ENCODE data around the gene SCARB1.
"Not testable (repeated sequence)": the region's sequence is repeated elsewhere in the genome, so short reads cannot be mapped to it uniquely, and the experiment has no call there.

Gene SCARB1

DNA sequence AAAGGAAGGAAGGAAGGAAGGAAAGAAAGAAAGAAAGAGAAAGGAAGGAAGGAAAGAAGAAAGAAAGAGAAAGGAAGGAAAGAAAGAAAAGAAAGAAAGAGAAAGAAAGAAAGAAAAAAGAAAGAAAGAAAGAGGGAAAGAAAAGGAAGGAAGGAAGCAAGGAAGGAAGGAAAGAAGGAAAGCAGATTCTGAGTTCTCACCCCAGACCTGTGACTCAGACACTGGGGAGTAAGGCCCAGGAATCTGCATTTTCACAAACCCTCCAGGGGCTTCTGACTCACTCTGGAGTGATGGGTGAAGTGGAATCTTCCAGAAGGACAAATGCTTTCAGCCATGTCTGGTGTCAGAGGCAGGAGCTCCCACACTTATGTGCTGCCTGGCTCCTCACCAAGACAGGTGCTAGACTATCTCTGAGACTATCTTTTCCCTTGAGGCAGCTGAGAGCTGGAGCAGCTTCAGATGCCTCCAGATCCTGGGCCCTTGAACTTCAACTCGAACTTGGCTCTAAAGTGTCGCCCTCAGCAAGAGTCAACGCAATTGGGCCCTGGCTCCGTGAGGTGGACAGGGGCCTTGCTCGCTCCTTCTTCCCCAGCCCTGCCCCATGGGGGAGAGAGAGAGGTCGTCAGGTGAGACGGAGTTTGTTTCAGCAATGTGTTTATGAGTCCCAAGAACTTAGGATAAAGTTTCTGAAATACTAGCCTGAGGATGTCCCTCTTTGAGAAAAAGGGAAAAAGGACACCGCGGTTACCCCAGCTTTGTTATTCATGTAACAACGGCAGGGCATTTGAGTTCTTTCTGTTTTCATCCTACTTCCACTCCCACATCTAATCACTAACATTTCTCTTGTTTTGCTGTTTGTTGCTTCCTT, 19.8 kb upstream of the SCARB1 start:
- no peak for DNase-seq

DNA sequence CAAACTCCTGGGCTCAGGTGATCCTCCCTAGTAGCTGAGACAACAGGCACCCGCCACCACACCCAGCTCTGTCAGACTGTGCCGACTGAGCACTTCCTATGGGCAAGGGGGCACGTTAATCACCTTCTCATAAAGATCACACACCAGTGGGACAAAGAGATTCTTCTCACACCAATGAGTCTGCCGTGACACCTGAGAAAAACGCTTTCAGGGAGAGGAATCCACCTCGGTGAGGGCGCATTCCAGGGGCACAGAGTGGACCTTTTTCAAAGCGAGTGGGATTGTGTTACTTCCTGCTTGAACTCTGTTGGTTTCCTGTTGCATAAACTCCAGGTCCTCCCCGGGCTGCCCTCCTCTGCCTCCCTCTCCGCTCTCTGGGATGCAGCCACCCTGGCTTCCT, 17.5 kb upstream of the SCARB1 start:
- DNase-seq: no peak

DNA sequence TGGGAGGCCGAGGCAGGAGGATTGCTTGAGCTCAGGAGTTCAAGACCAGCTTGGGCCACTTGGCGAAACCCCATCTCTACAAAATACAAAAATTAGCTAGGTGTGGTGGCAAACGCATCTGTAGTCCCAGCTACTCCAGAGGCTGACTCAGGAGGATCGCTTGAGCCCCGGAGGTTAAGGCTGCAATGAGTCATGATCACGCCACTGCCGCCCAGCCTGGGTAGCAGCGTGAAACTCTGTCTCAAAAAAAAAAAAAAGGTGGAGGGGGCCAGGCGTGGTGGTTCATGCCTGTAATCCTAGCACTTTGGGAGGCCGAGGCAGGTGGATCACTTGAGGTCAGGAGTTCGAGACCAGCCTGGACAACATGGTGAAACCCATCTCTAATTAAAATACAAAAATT, 16.7 kb upstream of the SCARB1 start:
- not testable (repeated sequence) for DNase-seq

DNA sequence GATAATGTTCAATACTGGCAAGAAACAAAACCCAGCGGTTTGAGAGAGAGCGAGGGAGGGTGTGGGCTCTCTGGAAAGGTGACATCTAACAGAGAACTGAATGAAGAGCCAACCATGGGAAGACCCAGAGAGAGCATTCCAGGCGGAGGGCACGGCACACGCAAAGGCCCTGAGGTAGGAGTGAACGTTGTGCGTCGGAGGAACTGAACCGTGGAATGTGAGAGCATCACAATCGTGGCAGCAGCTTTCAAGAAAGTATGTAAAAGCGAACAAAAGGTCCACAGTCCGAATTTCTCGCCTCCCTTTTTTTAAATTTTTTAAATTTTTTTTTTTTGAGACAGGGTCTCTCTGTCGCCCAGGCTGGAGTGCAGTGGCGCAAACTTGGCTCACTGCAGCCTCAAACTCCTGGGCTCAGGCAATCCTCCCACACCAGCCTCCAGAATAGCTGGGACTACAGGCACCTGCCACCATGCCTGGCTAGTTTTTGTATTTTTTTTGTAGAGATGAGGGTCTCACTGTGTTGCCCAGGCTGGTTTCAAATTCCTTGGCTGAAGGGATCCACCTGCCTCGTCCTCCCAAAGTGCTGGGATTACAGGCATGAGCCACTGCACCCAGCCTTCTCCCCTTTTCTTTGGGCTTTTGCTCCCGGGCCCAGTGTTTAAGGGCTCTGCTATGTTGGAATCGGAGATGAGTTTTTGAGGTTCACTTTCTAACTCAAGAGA, 15.3 kb upstream of the SCARB1 start:
- DNase-seq: no peak

DNA sequence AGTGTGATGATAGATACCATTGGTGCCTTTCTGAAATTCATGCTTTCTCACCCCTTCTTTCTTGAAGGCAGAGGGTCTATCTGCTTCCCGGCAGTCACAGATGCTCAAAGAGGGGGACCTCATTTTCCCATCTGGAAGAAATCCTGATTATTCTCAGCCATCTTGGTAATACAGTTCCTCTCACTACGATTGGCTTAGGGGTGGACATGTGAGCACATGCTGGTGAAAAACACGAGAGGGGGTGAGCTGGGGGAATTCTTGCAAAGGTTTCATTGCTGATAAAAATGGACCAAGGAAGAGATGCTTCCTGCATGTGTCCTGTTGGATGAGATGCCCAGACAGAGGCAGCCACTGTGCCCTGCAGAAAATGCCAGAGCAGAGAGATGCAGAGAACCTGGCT, 13.8 kb upstream of the SCARB1 start:
- no peak for DNase-seq

DNA sequence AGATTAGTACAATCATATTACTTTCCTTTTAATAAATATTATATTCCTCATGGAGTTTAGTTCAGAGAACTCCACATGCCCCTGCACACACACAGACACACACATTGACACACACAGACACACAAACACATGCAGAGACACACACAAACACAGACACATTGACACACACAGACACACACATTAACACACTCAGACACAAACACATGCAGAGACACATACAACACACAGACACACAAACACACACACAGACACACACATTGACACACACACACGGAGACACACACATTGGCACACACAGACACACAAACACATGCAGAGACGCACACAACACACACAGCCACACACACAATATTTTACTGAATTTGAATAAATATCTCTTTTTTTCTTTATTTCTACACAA, 12.5 kb upstream of the SCARB1 start:
- no peak for DNase-seq

DNA sequence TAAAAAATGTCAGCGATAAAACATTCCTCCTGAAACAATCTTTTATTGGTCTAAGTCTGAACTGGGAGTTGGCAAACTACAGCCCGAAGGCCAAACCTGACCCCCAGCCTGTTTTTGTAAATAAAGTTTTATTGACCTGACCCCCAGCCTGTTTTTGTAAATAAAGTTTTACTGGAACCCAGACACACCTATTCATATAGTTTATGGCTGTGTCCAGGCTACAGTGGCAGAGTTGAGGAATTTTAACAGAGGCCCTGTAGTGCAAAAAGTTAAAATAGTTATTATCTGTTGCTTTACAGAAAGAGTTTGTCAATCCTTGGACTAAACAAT, 12.1 kb upstream of the SCARB1 start:
- no peak for DNase-seq

DNA sequence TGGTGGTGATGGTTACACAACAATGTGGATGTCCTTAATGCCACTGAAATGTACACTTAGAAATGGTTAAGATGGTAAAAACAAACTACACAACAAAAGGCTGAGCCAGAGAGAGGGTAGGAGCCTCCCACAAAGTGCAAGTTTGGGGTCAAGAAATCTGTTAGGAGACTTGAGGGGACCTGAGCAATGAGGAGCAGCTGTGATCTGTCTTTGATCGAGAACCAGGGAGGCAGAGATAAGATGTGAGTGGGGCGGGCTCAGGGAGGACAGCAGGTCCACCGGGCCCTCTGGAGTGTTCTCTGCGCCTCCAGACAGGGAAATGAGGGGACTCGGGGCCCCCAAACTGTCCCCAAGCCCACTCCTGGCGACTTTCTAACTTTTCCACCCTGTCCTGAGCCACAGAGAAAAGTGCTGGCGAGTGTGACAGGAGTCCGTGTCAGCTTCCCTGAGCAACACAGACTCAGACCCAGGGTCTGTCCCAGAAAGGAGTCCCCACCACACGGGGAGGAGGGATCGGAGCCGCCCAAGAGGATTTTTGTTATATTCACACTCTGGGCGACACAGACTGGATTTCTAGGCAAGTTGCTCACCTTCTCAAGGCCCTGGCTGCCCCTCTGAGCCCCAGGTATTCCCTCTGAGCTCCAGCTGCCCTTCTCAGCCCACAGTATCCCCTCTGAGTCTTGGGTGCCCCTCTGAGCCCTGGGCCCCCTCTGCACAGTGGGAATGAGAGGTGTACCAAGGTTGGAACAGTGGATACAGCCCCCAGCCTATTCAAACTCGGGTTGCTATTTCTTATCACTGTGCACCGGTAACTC, 11.5 kb upstream of the SCARB1 start:
- DNase-seq: no peak

DNA sequence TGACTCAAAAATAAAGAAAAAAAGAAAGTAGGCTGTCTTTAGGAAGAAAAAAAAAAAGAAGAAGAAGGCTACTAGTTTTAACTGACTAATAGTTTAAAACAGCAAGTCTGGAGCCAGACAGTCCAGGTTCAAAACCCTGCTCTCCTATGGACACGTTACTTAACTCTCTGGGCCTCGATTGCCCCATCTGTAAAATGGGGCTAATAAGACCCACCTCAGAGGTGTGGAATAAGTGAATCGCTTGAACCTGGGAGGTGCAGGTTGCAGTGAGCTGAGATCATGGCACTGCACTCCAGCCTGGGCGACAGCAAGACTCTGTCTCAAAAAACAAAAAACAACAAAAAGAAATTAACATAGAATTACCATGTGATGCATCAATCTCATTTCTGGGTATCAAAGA, 10.5 kb upstream of the SCARB1 start:
- no peak for DNase-seq

DNA sequence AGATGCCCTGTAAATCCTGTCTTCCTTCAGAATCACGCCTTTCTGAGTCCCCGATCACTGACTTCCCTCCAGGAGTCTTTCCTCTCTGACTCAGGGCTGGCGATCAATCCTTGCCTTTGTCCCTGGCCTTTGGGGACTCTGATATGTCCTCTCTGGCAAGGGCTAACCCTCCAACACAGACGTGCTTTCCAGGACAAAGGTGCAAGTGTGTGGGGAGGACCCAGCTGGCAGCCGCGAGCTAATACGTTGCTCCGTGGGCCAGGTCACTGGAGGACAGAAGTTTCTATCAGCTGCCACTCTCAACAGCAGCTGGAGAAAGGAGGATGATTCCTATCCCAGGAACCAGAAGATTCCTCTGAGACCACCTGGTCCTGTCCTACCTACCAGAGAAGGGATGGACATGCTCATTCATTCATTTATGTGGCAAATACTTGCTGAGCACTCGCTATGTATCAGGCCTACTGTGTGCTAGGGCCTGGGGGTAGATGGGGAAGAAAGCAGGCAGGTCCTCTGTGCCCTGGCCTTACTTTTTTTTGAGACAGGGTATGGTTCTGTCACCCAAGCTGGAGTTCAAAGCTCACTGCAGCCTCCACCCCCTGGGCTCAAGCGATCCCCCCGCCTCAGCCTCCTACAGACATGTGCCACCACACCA, 8.5 kb upstream of the SCARB1 start:
- no peak for DNase-seq

DNA sequence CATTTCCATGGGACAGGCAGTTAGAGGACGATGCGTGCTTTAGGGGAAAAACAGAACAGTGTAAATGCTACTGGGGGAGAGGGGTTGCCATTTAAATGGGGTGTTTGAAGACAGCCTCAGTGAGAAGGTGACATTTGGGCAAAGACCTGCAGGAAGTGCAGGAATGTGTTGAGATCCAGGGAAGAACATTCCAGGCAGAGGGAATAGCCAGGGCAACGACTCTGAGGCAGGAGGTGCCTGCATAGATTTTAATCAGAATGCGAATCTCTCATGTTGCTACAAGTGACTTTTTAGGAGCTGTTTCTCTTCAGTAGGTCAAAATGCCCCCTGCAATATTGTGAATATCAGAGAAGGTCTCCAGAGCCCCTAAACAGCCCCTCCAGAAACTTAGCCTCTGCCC, 7.6 kb upstream of the SCARB1 start:
- no peak for DNase-seq

DNA sequence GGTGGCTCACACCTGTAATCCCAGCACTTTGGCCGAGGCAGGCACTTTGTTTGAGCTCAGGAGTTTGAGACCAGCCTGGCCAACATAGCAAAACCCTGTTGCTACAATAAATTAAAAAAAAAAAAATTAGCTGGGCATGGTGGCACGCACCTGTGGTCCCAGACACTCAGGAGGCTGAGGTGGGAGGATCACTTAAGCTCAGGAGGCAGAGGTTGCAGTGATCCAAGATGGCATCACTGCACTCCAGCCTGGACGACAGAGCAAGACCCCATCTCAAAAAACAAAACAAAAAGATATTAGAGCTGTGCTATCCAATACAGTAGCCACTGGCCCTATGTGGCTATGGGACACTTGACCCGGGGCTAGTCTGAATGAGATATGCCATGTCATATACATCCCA, 6.9 kb upstream of the SCARB1 start:
- no peak for DNase-seq

DNA sequence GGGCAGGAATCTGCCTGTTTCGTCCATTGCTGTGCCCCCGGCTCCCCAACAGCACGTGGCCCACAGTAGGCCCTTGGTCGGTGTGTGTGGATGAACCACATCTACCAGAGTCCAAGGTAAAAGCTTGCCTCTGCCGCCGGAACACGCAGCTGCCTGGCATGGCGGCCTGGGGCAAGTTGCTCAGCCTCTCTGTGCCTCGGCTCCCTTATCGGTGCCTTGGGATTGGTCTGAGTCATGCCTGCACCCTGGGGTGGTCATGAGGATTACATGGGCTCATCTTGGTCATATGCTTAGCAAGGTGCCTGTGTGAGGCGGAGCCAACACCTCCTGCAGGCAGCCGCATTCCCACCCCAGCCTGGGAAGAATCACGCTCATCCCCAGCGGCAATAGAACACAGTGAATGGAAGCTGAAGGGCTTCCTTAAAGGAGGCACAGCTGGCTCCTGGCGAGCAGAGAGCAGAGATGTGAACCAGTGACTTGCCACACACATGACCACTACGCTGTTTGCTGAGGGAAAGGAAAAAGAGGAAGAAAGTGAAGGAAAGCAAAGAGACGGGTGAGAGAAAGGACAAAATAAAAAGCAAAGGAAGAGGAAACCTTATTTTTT, 5.5 kb upstream of the SCARB1 start:
- no peak for DNase-seq

DNA sequence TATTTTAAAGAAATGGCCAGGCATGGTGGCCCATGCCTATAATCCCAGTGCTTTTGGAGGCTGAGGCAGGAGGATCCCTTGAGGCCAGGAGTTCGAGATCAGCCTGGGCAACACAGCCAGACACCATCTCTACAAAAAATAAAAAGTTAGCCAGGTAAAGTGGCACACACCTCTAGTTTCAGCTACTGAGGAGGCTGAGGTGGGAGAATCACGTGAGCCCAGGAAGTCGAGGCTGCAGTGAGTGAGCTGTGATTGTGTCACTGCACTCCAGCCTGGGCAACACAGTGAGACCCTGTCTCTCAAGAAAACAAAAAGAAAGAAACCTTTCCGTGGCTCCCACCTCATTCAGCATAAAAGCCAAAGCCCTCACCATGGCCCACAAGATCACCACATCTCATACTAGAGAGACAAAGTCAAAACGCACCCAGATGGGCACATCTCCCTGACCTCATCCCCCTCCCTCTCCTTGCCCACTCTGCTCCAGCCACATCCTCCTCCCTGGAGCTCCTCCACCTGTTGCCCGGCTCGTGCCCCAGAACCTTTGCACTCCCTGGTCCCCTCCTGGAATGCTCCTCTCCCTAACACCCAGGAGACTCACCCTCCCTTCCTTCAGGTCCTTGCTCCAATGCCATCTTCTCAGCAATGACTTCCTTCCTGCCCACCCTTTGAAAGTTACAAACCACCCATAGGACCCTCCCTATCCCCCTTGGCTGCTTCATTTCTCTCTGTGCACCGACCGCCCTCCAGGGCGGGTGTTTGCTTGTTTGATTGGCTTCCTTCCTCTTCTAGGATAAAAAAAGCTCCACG, 4.8 kb upstream of the SCARB1 start:
- no peak for DNase-seq

DNA sequence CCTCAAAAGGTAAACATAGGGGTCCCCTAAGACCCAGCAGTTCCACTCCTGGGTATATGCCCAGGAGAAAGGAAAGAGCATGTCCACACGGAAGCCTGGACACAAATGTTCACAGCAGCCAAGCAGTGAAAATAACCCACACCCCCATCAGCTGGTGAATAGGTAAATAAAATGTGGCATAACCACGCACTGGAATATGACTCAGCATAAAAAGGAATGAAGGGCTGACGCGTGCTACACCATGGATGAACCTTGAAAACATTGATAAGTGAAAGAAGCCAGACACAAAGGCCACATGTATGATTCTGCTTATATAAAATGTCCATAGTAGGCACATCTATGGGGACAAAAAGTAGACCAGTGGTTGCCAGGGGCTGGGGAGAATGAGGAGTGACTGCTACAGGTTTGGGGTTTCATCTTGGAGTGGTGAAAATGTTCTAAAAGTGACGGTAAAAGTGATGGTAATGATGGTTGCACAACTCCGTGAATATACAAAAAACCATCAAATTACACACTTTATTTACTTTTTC, 3.8 kb upstream of the SCARB1 start:
- no peak for DNase-seq

DNA sequence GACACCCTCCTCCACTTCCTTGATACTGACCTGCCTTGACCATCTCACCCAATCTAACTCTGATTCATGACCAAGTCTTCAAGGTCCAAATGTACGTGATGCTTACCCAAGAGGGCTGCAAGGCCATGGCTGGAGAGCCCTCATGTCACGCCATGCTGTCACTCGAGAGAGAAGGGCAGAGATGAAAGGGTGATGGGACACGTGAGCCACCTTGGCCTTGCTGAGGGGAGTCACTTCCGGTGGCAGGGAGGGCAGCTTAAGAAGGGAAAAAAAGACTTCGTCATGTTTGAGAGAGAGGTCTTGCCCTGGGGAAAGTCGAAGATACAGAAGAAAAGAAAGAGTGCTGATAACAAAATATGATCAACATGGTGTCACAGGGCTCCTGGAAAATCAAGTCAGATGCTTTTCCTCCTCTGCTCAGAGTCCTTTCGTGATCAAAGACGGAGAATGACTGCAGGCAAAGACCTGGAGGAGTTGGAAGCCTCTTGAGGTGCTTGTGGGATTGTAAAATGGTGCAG, 3.3 kb upstream of the SCARB1 start:
- DNase-seq: no peak

DNA sequence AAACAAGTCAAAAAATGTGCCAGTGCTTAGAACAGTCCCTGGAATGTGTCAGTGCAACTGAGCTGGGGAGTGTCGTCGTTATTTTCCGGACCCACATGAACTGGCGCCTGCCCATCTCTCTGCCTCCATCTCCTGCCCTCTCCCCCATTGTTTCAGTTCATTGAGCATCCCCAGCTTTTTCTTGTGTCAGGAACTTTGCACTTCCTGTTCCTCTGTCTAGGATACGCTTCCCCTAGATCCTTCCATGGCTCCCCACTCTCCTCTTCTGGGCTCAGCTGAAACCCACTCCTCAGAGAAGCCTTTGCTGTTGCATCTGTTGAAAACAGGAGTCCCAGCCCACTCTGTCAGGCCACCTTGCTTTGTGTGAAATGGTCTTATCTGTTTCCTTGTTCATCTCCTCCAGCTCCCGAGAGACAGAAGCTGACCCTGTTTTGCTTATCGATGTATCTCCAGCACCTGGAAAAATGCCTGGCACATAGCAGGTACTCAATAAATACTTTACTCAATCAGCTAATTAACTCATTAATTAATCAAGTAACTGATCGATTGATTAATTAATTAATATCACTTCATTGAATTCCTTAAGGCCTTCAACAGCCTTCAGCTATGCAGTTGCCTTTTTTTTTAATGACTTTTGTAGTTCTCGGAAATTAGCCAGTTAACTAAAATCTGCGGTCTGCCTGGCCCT, 2.7 kb upstream of the SCARB1 start:
- DNase-seq: no peak

DNA sequence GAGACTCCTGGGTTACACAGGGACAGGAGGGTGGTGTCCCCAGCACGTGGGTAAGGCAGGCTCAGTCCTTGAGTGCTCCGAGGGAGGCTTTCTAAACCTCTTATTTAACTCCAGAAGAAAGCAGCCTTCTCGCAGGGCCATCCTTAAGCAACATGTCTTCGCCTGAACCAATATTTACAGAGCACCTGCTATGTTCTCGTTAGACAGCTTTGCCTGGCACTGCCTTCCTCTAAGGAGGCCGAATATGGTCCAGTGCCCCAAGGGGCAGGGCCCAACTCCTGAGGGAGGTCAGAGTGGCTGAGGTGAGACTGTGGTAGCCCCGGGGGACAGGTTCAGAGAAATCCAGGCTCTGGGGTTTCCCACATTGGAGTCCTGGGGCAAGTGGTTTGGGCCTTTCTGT, 2.1 kb upstream of the SCARB1 start:
- no peak for DNase-seq

DNA sequence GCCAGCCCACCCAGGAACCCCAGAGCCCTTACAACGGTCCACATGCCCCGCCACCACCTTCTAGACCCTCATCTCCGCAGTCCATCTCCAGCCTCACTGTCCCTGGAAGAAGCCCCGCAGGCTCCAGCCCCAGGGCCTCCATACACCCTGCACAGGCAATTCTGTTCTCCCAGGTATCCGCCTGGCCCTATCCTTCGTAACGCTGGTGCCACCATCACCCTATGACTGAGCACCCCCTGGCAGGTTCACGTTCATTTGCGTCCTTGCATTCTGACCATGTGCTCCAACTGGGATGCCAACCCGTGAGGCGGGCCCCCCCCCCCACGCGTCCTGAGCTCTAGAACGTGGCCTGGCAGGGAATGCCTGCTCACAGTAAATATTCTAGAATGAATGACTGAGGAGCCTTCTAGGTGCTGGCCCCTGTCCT, 675 bp upstream of the SCARB1 start:
- no peak for DNase-seq

DNA sequence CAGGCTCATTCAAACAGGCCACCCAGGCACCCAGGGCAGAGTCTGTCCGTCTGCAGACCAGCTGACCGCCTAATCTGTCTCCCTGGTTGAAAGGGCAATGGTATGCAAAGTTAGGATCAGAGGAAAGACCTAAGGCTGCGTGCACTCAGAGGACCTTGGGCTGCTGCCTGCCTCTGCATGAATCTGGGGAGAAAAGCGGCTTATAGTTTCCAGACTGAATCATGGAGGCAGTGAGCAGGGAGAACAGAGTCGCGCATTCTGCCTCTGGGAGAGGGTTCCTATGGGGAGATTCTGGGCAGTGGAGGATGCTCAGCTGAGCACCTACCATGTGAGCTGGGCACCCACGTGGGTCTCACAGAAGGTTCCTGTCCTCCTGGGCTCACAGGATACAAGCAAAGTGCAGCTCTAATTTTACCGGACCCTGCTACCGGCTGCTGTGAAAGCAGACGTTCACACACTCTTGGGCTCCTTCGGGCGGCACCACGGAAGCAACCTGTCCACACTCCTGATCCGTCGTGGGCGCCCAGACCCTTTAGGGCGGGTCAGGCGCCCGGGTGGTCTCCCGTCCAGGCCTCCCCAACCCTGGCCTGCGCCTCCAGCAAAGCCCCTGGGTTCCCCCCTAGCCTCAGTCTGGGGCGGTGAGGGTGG, 772 bp downstream of the SCARB1 start:
- DNase-seq: no peak

All from DMS79 (cell line).